Uterus (tissue), 4 donors: Measurements from ENCODE around the gene ARHGEF7. TPM values are rescaled to one million over a fixed set of nuclear protein-coding genes. Genes with fewer than 3 reads are reported as not detected.

Source experiments
- DNase-seq, 2 donors: peaks; one replicate each; pipeline ENCODE4 v3.0.0-alpha.2; 2019 to 2020
- H3K27ac ChIP-seq, 2 donors: fragments of 200-600 bp; sonication (generic); 1 replicate in 1 of 2; 2 replicates in 1 of 2; pipeline ENCODE4 v1.5.1; 2016 to 2018
- H3K27me3 ChIP-seq, 2 donors: fragments of 200-600 bp; sonication (generic); one replicate each; pipeline ENCODE4 v1.5.1; 2018 to 2019; ENCODE audit warnings: control low read depth in 1 of 2
- H3K36me3 ChIP-seq, 2 donors: fragments of 200-600 bp; sonication (generic); one replicate each; pipeline ENCODE4 v1.5.1; 2019; ENCODE audit warnings: control low read depth in 1 of 2
- H3K4me1 ChIP-seq, 2 donors: fragments of 200-600 bp; sonication (generic); one replicate each; pipeline ENCODE4 v1.5.1; 2018 to 2019; ENCODE audit warnings: control low read depth in 1 of 2
- H3K4me3 ChIP-seq, 2 donors: fragments of 200-600 bp; sonication (generic); 1 replicate in 1 of 2; 2 replicates in 1 of 2; pipeline ENCODE4 v1.5.1; 2018 to 2019; ENCODE audit warnings: mild to moderate bottlenecking in 1 of 2
- H3K9me3 ChIP-seq, 2 donors: fragments of 200-600 bp; sonication (generic); one replicate each; pipeline ENCODE4 v1.5.1; 2019; ENCODE audit warnings: control low read depth in 1 of 2
- CTCF ChIP-seq, 4 experiments: fragments of 200-600 bp in 2 of 4; fragments of 450-650 bp in 2 of 4; sonication (generic) in 2 of 4; IDR thresholded peaks; one replicate each; pipeline ENCODE4 v1.5.1; 2016 to 2019; ENCODE audit warnings: antibody characterized with exemption in 4 of 4, mild to moderate bottlenecking in 2 of 4, moderate library complexity in 1 of 4
- POLR2A ChIP-seq, 2 donors: fragments of 450-650 bp; IDR thresholded peaks; one replicate each; pipeline ENCODE4 v1.6.1; 2016; ENCODE audit warnings: antibody characterized with exemption in 2 of 2, mild to moderate bottlenecking in 1 of 2, moderate library complexity in 1 of 2
- intact Hi-C: fragments of 100-400 bp; cut with DNase I; formaldehyde crosslinking; loops from one replicate; pipeline ENCODE4 v1.15.1; 2023; ENCODE audit warnings: low total_unique reads
- total RNA-seq, 4 donors: library from RNA; depleted of rRNA in 3 of 4; stranded (reverse); fragments of >200 nt in 3 of 4; gene quantifications; one replicate each; pipeline versions ENCODE4 v1.1.0 to v1.2.4, GENCODE V29; 2014 to 2023
- donor health status: DM: yes; HTN: yes; CAD: no.

The ARHGEF7 gene
- total RNA-seq, 4 donors from 2014 or later: 42.6 to 152 (median 127) TPM

DNA sequence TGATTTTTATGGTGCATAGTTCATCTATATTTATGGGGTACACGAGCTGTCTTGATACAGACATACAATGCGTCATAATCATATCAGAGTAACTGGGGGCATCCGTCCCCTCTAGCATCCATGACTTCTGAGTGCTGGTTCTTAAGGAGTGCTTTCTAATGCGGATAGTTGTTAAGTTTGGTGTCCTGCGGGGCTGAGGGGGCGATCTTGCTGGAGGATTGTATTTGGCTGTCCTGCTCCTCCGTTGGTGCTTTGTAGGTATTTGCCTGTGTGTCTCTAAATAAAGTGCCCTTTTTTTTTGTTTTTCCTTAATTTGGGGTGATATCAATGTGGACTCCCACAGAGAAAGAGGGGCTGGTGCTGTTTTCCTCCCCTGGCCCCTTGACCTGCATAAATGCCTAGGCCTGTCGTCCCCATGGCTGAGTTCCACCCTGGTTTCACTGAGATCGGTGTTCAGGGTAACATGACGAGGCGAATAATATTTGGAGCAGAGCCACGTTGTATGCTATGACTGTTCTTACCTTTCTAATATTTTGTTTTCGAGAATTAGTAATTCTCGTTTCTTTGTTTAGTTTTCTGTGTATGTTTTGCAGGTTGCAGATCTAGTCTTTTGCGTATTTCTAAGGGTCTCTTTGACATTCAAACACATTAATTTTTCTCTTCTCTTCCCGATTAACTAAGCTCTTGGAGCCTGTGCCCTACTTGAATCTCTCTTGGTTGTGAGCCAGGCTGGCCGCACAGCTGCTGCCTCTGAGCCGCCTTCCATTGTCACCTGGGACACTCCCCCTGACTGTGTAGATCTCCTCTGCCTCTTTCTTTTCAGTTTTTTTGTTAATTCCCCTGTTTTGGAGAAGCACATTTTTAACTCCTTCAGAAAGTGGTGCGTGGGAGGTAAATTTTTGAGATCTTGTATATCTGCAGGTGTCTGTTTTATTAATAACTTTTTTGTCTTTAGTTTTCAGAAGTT, 100.3 kb downstream of the ARHGEF7 start:
- TF ChIP-seq POLR2A (IDR thresholded peaks at IDR 0.05) (no peak), CTCF (IDR thresholded peaks at IDR 0.05) (no peak)
- no peaks in the 10 kb centered on the region for H3K27me3 ChIP-seq
- no peaks in the 10 kb centered on the region for H3K9me3 ChIP-seq
- no peak for DNase-seq
- no peaks in the 10 kb centered on the region for H3K36me3 ChIP-seq
- no peaks in the 10 kb centered on the region for H3K4me1 ChIP-seq
- intact Hi-C loops: loop anchor here (10.0 kb wide), 1 partner anchor 51 kb away; no protein-coding TSS in a partner anchor
- H3K27ac ChIP-seq: peak overlapping the region in 1 of 2 donors; percentile 18
- H3K4me3 ChIP-seq: no peak overlapping the region

DNA sequence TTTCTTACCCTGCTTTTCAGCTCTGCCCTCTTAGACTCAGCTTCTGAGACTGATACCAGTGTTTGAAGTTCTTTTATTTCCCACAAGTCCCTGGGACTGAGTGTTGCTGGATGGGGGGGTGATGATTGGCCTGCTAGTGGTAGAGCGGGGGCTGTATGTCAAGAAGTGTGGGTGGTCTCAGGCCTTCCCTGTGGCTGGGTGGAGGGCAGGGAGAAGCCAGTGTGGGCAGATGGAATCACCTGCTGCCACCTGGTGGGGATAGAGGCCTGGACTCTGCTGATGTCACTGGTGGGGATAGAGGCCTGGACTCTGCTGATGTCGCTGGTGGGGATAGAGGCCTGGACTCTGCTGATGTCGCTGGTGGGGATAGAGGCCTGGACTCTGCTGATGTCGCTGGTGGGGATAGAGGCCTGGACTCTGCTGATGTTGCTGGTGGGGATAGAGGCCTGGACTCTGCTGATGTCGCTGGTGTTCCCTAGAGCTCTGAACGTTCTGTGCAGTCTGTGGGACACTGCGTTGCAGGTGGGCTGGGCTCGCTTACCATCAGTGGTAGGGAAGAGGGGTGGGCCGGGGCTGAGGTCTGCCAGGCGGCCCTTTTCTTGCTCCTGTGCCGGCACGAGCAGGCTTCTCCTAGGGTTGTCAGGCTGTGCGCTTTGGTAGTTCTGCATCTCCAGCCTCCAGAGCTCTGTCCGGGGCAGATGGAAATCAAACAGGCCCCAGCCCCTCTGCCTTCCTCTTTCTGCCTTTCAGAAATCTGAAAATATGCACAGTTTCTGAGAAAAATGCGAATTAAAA, 101.3 kb downstream of the ARHGEF7 start:
- Histone ChIP-seq H3K9me3 (no peaks in the 10 kb centered on the region), H3K27me3 (no peaks in the 10 kb centered on the region), H3K27ac (peak overlapping the region; percentile 18 to 38), H3K4me3 (no peak overlapping the region), H3K4me1 (no peaks in the 10 kb centered on the region), H3K36me3 (no peaks in the 10 kb centered on the region)
- DNase-seq: no peak
- intact Hi-C loops: loop anchor here (10.0 kb wide), 1 partner anchor 52 kb away; no protein-coding TSS in a partner anchor
- TF ChIP-seq POLR2A (IDR thresholded peaks at IDR 0.05) (no peak), CTCF (IDR thresholded peaks at IDR 0.05) (peak; percentile 19 to 44 (median 40))

DNA sequence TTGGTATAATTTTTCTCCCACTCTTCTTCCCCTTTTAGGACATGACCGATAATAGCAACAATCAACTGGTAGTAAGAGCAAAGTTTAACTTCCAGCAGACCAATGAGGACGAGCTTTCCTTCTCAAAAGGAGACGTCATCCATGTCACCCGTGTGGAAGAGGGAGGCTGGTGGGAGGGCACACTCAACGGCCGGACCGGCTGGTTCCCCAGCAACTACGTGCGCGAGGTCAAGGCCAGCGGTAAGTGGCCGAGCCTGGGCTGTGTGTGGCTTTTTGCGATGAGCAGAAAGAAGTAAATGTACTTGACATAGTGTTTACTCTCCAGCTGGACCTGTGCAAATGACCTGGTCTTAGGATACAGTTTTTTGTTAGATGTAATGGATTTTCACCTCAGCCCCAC, 102.5 kb downstream of the ARHGEF7 start:
- intact Hi-C loops: loop anchor here (10.0 kb wide), 1 partner anchor 53 kb away; no protein-coding TSS in a partner anchor
- Histone ChIP-seq H3K4me1 (no peaks in the 10 kb centered on the region), H3K27ac (peak overlapping the region; percentile 17 to 18), H3K36me3 (no peaks in the 10 kb centered on the region), H3K4me3 (no peak overlapping the region), H3K27me3 (no peaks in the 10 kb centered on the region), H3K9me3 (no peaks in the 10 kb centered on the region)
- no peak for TF ChIP-seq POLR2A (IDR thresholded peaks at IDR 0.05)
- no peak for TF ChIP-seq CTCF (IDR thresholded peaks at IDR 0.05)
- DNase-seq: no peak

DNA sequence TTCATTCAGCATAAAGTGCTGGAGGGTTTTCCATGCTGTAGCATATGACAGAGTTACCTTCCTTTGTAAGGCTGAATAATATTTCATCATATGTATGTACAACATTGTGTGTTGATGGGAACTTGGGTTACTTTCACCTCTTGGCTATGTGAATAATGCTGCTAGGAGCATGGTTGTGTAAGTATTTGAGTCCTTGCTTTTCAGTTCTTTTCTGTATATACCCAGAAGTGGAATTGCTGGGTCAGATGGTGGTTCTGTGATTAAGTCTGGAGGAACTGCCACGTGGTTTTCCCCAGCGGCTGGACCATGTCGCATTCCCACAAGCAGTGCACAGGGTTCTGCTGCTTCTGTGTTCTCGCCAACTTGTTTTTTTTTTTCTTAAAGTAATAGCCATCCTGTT, 104.2 kb downstream of the ARHGEF7 start:
- Histone ChIP-seq H3K36me3 (no peaks in the 10 kb centered on the region), H3K27me3 (no peaks in the 10 kb centered on the region), H3K9me3 (no peaks in the 10 kb centered on the region), H3K4me3 (no peak overlapping the region), H3K27ac (peak overlapping the region in 1 of 2 donors; percentile 18), H3K4me1 (no peaks in the 10 kb centered on the region)
- TF ChIP-seq POLR2A (IDR thresholded peaks at IDR 0.05) (no peak), CTCF (IDR thresholded peaks at IDR 0.05) (no peak)
- no peak for DNase-seq
- intact Hi-C loops: loop anchor here (10.0 kb wide), 1 partner anchor 54 kb away; no protein-coding TSS in a partner anchor
